ENCODE data around the gene SAG.

- TF ChIP-seq CTCF (IDR thresholded peaks at IDR 0.05) (no peak), POLR2AphosphoS5 (IDR thresholded peaks at IDR 0.05; ENCODE audit: low read depth, low read length) (no peak), TCF7L2 (IDR thresholded peaks at IDR 0.05; ENCODE audit: low read depth, low read length) (no peak), REST (IDR thresholded peaks at IDR 0.05; ENCODE audit: insufficient read depth in 1 of 2, low read depth in 2 of 2, low read length in 1 of 2) (no peak), SIN3A (IDR thresholded peaks at IDR 0.05; ENCODE audit: borderline replicate concordance, insufficient read depth, low read depth, low read length) (no peak)
Observed at GRCh38 chr2:233270366-233270765, 37.2 kb upstream of the SAG start.

All from Panc1 (cell line).